Measurements from ENCODE around the gene SLX1A. TPM values are rescaled to one million over a fixed set of nuclear protein-coding genes. Genes with fewer than 3 reads are reported as not detected.
"Not testable (repeated sequence)": the region's sequence is repeated elsewhere in the genome, so short reads cannot be mapped to it uniquely, and the experiment has no call there.

The SLX1A gene
- total RNA-seq, 2 experiments from 2014 or later = 116 to 129 TPM

GRCh38 chr16:30186782-30187555 is 6.7 kb upstream of the SLX1A start:
- CTCF ChIA-PET = interaction anchor here (0.6 to 2.7 kb wide), 4 partner anchors 55 to 372 kb away, joined by 3 to 12 read pairs (median 6); partner anchors contain the start of gene GDPD3
- intact Hi-C loops (cut with micrococcal nuclease) = no loop called here
- ATAC-seq (peak; percentile 10), DNase-seq (peak; percentile 95)
- Mint-ChIP-seq H3K4me1 (ENCODE audit: low read depth) (peaks cover 20% of the 10 kb centered on the region), H3K9me3 (no peaks in the 10 kb centered on the region), H3K27ac (peak overlapping the region; percentile 100), H3K27me3 (no peaks in the 10 kb centered on the region), H3K36me3 (ENCODE audit: low read depth) (peaks cover 44% of the 10 kb centered on the region), H3K4me3 (peak overlapping the region; percentile 100)
- POLR2A ChIA-PET = interaction anchor here (0.6 to 4.5 kb wide), 8 partner anchors 9 to 222 kb away, joined by 3 to 47 read pairs (median 4); partner anchors contain the start of genes ALDOA, MAPK3, PPP4C and TBX6
- peak; percentile 97 for TF ChIP-seq CTCF (IDR thresholded peaks at IDR 0.05)

- Mint-ChIP-seq H3K4me1 (ENCODE audit: low read depth) (peaks cover 14% of the 10 kb centered on the region), H3K27me3 (no peaks in the 10 kb centered on the region), H3K36me3 (ENCODE audit: low read depth) (peaks cover 44% of the 10 kb centered on the region), H3K27ac (peak overlapping the region; percentile 100), H3K9me3 (no peaks in the 10 kb centered on the region), H3K4me3 (peak overlapping the region; percentile 100)
- intact Hi-C loops (cut with micrococcal nuclease) = no loop called here
- ChIA-PET CTCF (interaction anchor here (2.7 kb wide), 1 partner anchor 222 kb away, joined by 12 read pairs; no protein-coding TSS in a partner anchor), POLR2A (interaction anchor here (1.1 to 4.5 kb wide), 4 partner anchors 9 to 121 kb away, joined by 3 to 47 read pairs (median 14); partner anchors contain the start of genes ALDOA, PPP4C and TBX6)
- no peak for ATAC-seq
- TF ChIP-seq CTCF (IDR thresholded peaks at IDR 0.05) = peak; percentile 54
- no peak for DNase-seq
Observed at GRCh38 chr16:30187556-30187865, 6.2 kb upstream of the SLX1A start.

GRCh38 chr16:30187971-30188561 is 5.6 kb upstream of the SLX1A start:
- Mint-ChIP-seq H3K4me3 (peak overlapping the region; percentile 100), H3K9me3 (no peaks in the 10 kb centered on the region), H3K4me1 (ENCODE audit: low read depth) (peaks cover 14% of the 10 kb centered on the region), H3K36me3 (ENCODE audit: low read depth) (peaks cover 44% of the 10 kb centered on the region), H3K27me3 (no peaks in the 10 kb centered on the region), H3K27ac (peak overlapping the region; percentile 75)
- CTCF ChIA-PET = interaction anchor here (2.7 kb wide), 1 partner anchor 221 kb away, joined by 12 read pairs; no protein-coding TSS in a partner anchor
- TF ChIP-seq CTCF (IDR thresholded peaks at IDR 0.05) = no peak
- ATAC-seq (no peak), DNase-seq (no peak)
- POLR2A ChIA-PET = interaction anchor here (1.1 to 4.5 kb wide), 4 partner anchors 10 to 122 kb away, joined by 3 to 47 read pairs (median 14); partner anchors contain the start of genes ALDOA, PPP4C and TBX6
- intact Hi-C loops (cut with micrococcal nuclease) = no loop called here

GRCh38 chr16:30191158-30191557 is 2.5 kb upstream of the SLX1A start:
- H3K4me1 Mint-ChIP-seq (ENCODE audit: low read depth) = peaks cover 14% of the 10 kb centered on the region
- H3K9me3 Mint-ChIP-seq; POLR2A ChIA-PET; H3K27ac Mint-ChIP-seq; CTCF ChIA-PET; ATAC-seq; H3K4me3 Mint-ChIP-seq; H3K27me3 Mint-ChIP-seq; intact Hi-C loops (cut with micrococcal nuclease); DNase-seq: not testable (repeated sequence)
- peaks cover 20% of the 10 kb centered on the region for H3K36me3 Mint-ChIP-seq (ENCODE audit: low read depth)

GRCh38 chr16:30193098-30193497 is 577 bp upstream of the SLX1A start:
- H3K27ac Mint-ChIP-seq; POLR2A ChIA-PET; intact Hi-C loops (cut with micrococcal nuclease); H3K27me3 Mint-ChIP-seq; DNase-seq; H3K9me3 Mint-ChIP-seq; CTCF ChIA-PET; H3K4me3 Mint-ChIP-seq; H3K36me3 Mint-ChIP-seq (ENCODE audit: low read depth); H3K4me1 Mint-ChIP-seq (ENCODE audit: low read depth): not testable (repeated sequence)
- peak; percentile 5 for ATAC-seq

GRCh38 chr16:30194172-30194925 is 674 bp downstream of the SLX1A start:
- H3K9me3 Mint-ChIP-seq; H3K4me3 Mint-ChIP-seq; DNase-seq; H3K27me3 Mint-ChIP-seq; intact Hi-C loops (cut with micrococcal nuclease); CTCF ChIA-PET; POLR2A ChIA-PET; H3K4me1 Mint-ChIP-seq (ENCODE audit: low read depth); H3K27ac Mint-ChIP-seq; H3K36me3 Mint-ChIP-seq (ENCODE audit: low read depth): not testable (repeated sequence)
- ATAC-seq = peak; percentile 75

GRCh38 chr16:30197001-30197400 is 3.3 kb downstream of the SLX1A start:
- H3K36me3 Mint-ChIP-seq (ENCODE audit: low read depth); DNase-seq; CTCF ChIA-PET; H3K27me3 Mint-ChIP-seq; ATAC-seq; H3K4me3 Mint-ChIP-seq; H3K9me3 Mint-ChIP-seq; H3K27ac Mint-ChIP-seq; H3K4me1 Mint-ChIP-seq (ENCODE audit: low read depth); POLR2A ChIA-PET; intact Hi-C loops (cut with micrococcal nuclease): not testable (repeated sequence)

- H3K36me3 Mint-ChIP-seq (ENCODE audit: low read depth); H3K9me3 Mint-ChIP-seq; POLR2A ChIA-PET; ATAC-seq; DNase-seq; intact Hi-C loops (cut with micrococcal nuclease); H3K27me3 Mint-ChIP-seq; CTCF ChIA-PET; H3K27ac Mint-ChIP-seq; H3K4me3 Mint-ChIP-seq; H3K4me1 Mint-ChIP-seq (ENCODE audit: low read depth): not testable (repeated sequence)
Observed at GRCh38 chr16:30199049-30199448, 5.4 kb downstream of the SLX1A start, which contains the start of gene SULT1A3. SULT1A3 (plus strand) TSS chr16:30199255; CDS start chr16:30200729, 1,474 bp downstream.

Measured in activated CD8-positive, alpha-beta T cell treated with anti-CD3 and anti-CD28 coated beads for 36 hours (primary cell).